BE2C (cell line): Measurements from ENCODE around the gene TTC28.
"Not testable (repeated sequence)": the region's sequence is repeated elsewhere in the genome, so short reads cannot be mapped to it uniquely, and the experiment has no call there.

Source experiments
- DNase-seq: peaks from one replicate; pipeline ENCODE4 v3.0.0-alpha.2; 2020
- H3K27me3 ChIP-seq: fragments of 250-450 bp; sonication (Bioruptor Pico); 2 replicates; pipeline ENCODE4 v1.5.1; 2020; ENCODE audit warnings: mild to moderate bottlenecking
- H3K36me3 ChIP-seq: fragments of 250-450 bp; sonication (Bioruptor Pico); 2 replicates; pipeline ENCODE4 v1.5.1; 2020; ENCODE audit warnings: mild to moderate bottlenecking
- H3K4me1 ChIP-seq: fragments of 250-450 bp; sonication (Bioruptor Pico); 2 replicates; pipeline ENCODE4 v1.5.1; 2020
- H3K4me3 ChIP-seq: 2 replicates; pipeline ENCODE4 v1.5.1; 2011; ENCODE audit warnings: low read depth, low read length
- H3K9me3 ChIP-seq: fragments of 250-450 bp; sonication (Bioruptor Pico); 2 replicates; pipeline ENCODE4 v1.5.1; 2020
- CTCF ChIP-seq: IDR thresholded peaks from 2 replicates; pipeline ENCODE4 v1.5.1; 2012; ENCODE audit warnings: mild to moderate bottlenecking, low read depth, low read length

Gene TTC28

GRCh38 chr22:28560046-28560742 is 119.4 kb downstream of the TTC28 start:
- no peaks in the 10 kb centered on the region for H3K27me3 ChIP-seq
- no peak for TF ChIP-seq CTCF
- no peaks in the 10 kb centered on the region for H3K9me3 ChIP-seq
- no peaks in the 10 kb centered on the region for H3K4me1 ChIP-seq
- DNase-seq = no peak
- no peak overlapping the region for H3K4me3 ChIP-seq
- H3K36me3 ChIP-seq = no peaks in the 10 kb centered on the region

GRCh38 chr22:28557184-28557583 is 122.5 kb downstream of the TTC28 start:
- Histone ChIP-seq H3K4me3 (no peak overlapping the region), H3K4me1 (no peaks in the 10 kb centered on the region), H3K27me3 (no peaks in the 10 kb centered on the region), H3K9me3 (no peaks in the 10 kb centered on the region), H3K36me3 (no peaks in the 10 kb centered on the region)
- TF ChIP-seq CTCF = no peak
- DNase-seq = no peak

GRCh38 chr22:28553108-28553866 is 126.4 kb downstream of the TTC28 start:
- not testable (repeated sequence) for H3K27me3 ChIP-seq, H3K36me3 ChIP-seq, H3K9me3 ChIP-seq, H3K4me3 ChIP-seq, H3K4me1 ChIP-seq, DNase-seq

GRCh38 chr22:28548406-28548805 is 131.2 kb downstream of the TTC28 start:
- H3K4me3 ChIP-seq = no peak overlapping the region
- no peaks in the 10 kb centered on the region for H3K9me3 ChIP-seq
- no peaks in the 10 kb centered on the region for H3K36me3 ChIP-seq
- no peak for TF ChIP-seq CTCF
- DNase-seq = no peak
- no peaks in the 10 kb centered on the region for H3K27me3 ChIP-seq
- no peaks in the 10 kb centered on the region for H3K4me1 ChIP-seq

GRCh38 chr22:28547132-28547842 is 132.4 kb downstream of the TTC28 start:
- H3K36me3 ChIP-seq = no peaks in the 10 kb centered on the region
- no peak overlapping the region for H3K4me3 ChIP-seq
- no peak for DNase-seq
- H3K4me1 ChIP-seq = no peaks in the 10 kb centered on the region
- H3K9me3 ChIP-seq = no peaks in the 10 kb centered on the region
- TF ChIP-seq CTCF = no peak
- no peaks in the 10 kb centered on the region for H3K27me3 ChIP-seq

GRCh38 chr22:28544431-28544868 is 135.2 kb downstream of the TTC28 start:
- Histone ChIP-seq H3K4me3 (no peak overlapping the region), H3K9me3 (no peaks in the 10 kb centered on the region), H3K4me1 (no peaks in the 10 kb centered on the region), H3K27me3 (no peaks in the 10 kb centered on the region), H3K36me3 (no peaks in the 10 kb centered on the region)
- DNase-seq = no peak
- TF ChIP-seq CTCF = no peak
